OCI-LY7 (cell line): ENCODE data around the gene STK10. TPM values are rescaled to one million over a fixed set of nuclear protein-coding genes. Genes with fewer than 3 reads are reported as not detected.

Experiments used
- BruUV-seq: library from RNA; stranded (reverse); fragments of 400-500 nt; replicated peaks from 2 replicates; lab custom pipeline; 2021; lab: Mats Ljungman, UMichigan
- CTCF ChIA-PET: fragments of 300-600 bp; sonication (Branson Sonifier 250); formaldehyde crosslinking; loops from one replicate; lab custom pipeline; 2022; ENCODE audit warnings: antibody characterized with exemption; ENCODE audit not compliant: unreplicated experiment; lab: Charles Lee
- POLR2A ChIA-PET: fragments of 300-600 bp; sonication (Branson Sonifier 250); formaldehyde crosslinking; loops from one replicate; lab custom pipeline; 2022; ENCODE audit warnings: antibody characterized with exemption; lab: Charles Lee
- DNase-seq: peaks from one replicate; pipeline ENCODE4 v3.0.0-alpha.2; 2015; ENCODE audit warnings: low spot score
- H2AFZ ChIP-seq: fragments of 200-600 bp; sonication (generic), shearing (Covaris generic); 2 replicates; pipeline ENCODE4 v1.6.1; 2014; ENCODE audit warnings: mild to moderate bottlenecking, antibody characterized with exemption, low read length, moderate library complexity
- H3K27ac ChIP-seq: fragments of 200-600 bp; sonication (generic); 2 replicates; pipeline ENCODE4 v1.5.1; 2014; ENCODE audit warnings: mixed run types, low read depth, mild to moderate bottlenecking, moderate library complexity, low read length, inconsistent platforms; ENCODE audit not compliant: poor library complexity, severe bottlenecking
- H3K36me3 ChIP-seq: fragments of 200-600 bp; sonication (generic); 2 replicates; pipeline ENCODE4 v1.6.1; 2014; ENCODE audit warnings: mild to moderate bottlenecking, antibody characterized with exemption, low read length, moderate library complexity, mixed read lengths; ENCODE audit not compliant: insufficient read depth
- H3K4me1 ChIP-seq: fragments of 200-600 bp; sonication (generic); 2 replicates; pipeline ENCODE4 v1.5.1; 2014; ENCODE audit warnings: mild to moderate bottlenecking, low read length; ENCODE audit not compliant: insufficient read depth, poor library complexity, severe bottlenecking
- H3K4me2 ChIP-seq: fragments of 200-600 bp; sonication (generic); 2 replicates; pipeline ENCODE4 v1.6.1; 2014; ENCODE audit warnings: mild to moderate bottlenecking, low read length
- H3K4me3 ChIP-seq: fragments of 200-600 bp; sonication (generic); 2 replicates; pipeline ENCODE4 v1.5.1; 2014; ENCODE audit warnings: mild to moderate bottlenecking, low read depth, low read length; ENCODE audit not compliant: poor library complexity, severe bottlenecking
- H3K79me2 ChIP-seq: fragments of 200-600 bp; sonication (generic); 2 replicates; pipeline ENCODE4 v1.6.1; 2016; ENCODE audit warnings: low read depth, mild to moderate bottlenecking, low read length, moderate library complexity, mixed read lengths; ENCODE audit not compliant: insufficient read depth
- H3K9me2 ChIP-seq: fragments of 200-600 bp; sonication (generic); 2 replicates; pipeline ENCODE4 v1.6.1; 2016; ENCODE audit warnings: mild to moderate bottlenecking, low read length, mixed read lengths; ENCODE audit not compliant: insufficient read depth
- H3K9me3 ChIP-seq: fragments of 200-600 bp; sonication (generic); 2 replicates; pipeline ENCODE4 v1.6.1; 2014; ENCODE audit warnings: mild to moderate bottlenecking, mixed run types, low read length, mixed read lengths
- H4K20me1 ChIP-seq: fragments of 200-600 bp; sonication (generic); 2 replicates; pipeline ENCODE4 v1.6.1; 2014; ENCODE audit warnings: mild to moderate bottlenecking, antibody characterized with exemption, low read length, moderate library complexity, mixed read lengths; ENCODE audit not compliant: insufficient read depth
- EZH2phosphoT487 ChIP-seq: fragments of 200-600 bp; sonication (generic); IDR thresholded peaks from 2 replicates; pipeline ENCODE4 v1.6.1; 2018; ENCODE audit warnings: low read depth, borderline replicate concordance, mild to moderate bottlenecking, mixed run types, antibody characterized with exemption, low read length, moderate library complexity, mixed read lengths
- intact Hi-C: fragments of 100-400 bp; cut with micrococcal nuclease; formaldehyde crosslinking; loops from one replicate; pipeline ENCODE4 v1.10.0; 2022; ENCODE audit not compliant: unreplicated experiment
- total RNA-seq, 2 experiments: library from RNA; depleted of rRNA in 1 of 2; stranded (reverse); fragments of >200 nt in 1 of 2; shearing (Covaris generic) in 1 of 2; gene quantifications; 2 replicates each; pipeline ENCODE4 v1.2.3, GENCODE V29; 2014 to 2022
- TF ChIP-seq, protein P1 (sequence below): fragments of 200-600 bp; sonication (generic); conservative IDR thresholded peaks from 2 replicates; pipeline ENCODE4 v1.5.1; 2014; ENCODE audit warnings: mild to moderate bottlenecking, antibody characterized with exemption, low read length, moderate library complexity, mixed read lengths

STK10 gene
- total RNA-seq, 2 experiments from 2014 or later, result 53.7 to 89.7 TPM

- Histone ChIP-seq H3K27ac (no peak overlapping the region), H3K4me2 (no peak overlapping the region), H3K9me3 (no peaks in the 10 kb centered on the region), H3K36me3 (peaks cover 71% of the 10 kb centered on the region), H3K9me2 (no peaks in the 10 kb centered on the region), H3K79me2 (peaks cover 70% of the 10 kb centered on the region), H3K4me1 (peaks cover 24% of the 10 kb centered on the region), H2AFZ (no peak overlapping the region), H4K20me1 (0 out of 2 replicates have a peak, but pooled peaks cover 4% of the 10 kb centered on the region), H3K4me3 (no peak overlapping the region)
- DNase-seq, result no peak
- no TSS peak for BruUV-seq
- intact Hi-C loops, result no loop called here
- CTCF ChIA-PET, result no interaction called here
- TF ChIP-seq, protein P1, sequence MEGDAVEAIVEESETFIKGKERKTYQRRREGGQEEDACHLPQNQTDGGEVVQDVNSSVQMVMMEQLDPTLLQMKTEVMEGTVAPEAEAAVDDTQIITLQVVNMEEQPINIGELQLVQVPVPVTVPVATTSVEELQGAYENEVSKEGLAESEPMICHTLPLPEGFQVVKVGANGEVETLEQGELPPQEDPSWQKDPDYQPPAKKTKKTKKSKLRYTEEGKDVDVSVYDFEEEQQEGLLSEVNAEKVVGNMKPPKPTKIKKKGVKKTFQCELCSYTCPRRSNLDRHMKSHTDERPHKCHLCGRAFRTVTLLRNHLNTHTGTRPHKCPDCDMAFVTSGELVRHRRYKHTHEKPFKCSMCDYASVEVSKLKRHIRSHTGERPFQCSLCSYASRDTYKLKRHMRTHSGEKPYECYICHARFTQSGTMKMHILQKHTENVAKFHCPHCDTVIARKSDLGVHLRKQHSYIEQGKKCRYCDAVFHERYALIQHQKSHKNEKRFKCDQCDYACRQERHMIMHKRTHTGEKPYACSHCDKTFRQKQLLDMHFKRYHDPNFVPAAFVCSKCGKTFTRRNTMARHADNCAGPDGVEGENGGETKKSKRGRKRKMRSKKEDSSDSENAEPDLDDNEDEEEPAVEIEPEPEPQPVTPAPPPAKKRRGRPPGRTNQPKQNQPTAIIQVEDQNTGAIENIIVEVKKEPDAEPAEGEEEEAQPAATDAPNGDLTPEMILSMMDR, result no peak
- TF ChIP-seq EZH2phosphoT487, result no peak
- POLR2A ChIA-PET, result interaction anchor here (0.5 kb wide), 1 partner anchor 151 kb away, joined by 3 read pairs; no protein-coding TSS in a partner anchor
Observed at GRCh38 chr5:171992305-171992704, 195.7 kb downstream of the STK10 start.

Other genes with a start within 250 kb of the STK10 start
- gene FBXW11, start 181.6 kb downstream of the STK10 start, total RNA-seq (2014; rRNA removed; shearing (Covaris generic)), result 33.0 and 40.9 TPM in 2 replicates
- gene FBXW11, start 181.6 kb downstream of the STK10 start, total RNA-seq (2022), result 46.6 and 51.5 TPM in 2 replicates
- gene EFCAB9, start 5.9 kb upstream of the STK10 start, total RNA-seq (2014; rRNA removed; shearing (Covaris generic)), result not detected in 2 replicates
- not detected in 2 replicates for gene EFCAB9, start 5.9 kb upstream of the STK10 start, total RNA-seq (2022)
- 14.7 and 16.0 TPM in 2 replicates for gene UBTD2, start 95.5 kb upstream of the STK10 start, total RNA-seq (2014; rRNA removed; shearing (Covaris generic))
- 19.4 and 19.8 TPM in 2 replicates for gene UBTD2, start 95.5 kb upstream of the STK10 start, total RNA-seq (2022)